ENCODE results near the gene OAF. TPM values are rescaled to one million over a fixed set of nuclear protein-coding genes. Genes with fewer than 3 reads are reported as not detected.

OAF gene
- total and polyA plus RNA-seq, 2 of the 8 experiments (the other 6 are each of a cell fraction or from before 2014, with no cell fraction given) = 1.3 to 1.5 TPM

DNA sequence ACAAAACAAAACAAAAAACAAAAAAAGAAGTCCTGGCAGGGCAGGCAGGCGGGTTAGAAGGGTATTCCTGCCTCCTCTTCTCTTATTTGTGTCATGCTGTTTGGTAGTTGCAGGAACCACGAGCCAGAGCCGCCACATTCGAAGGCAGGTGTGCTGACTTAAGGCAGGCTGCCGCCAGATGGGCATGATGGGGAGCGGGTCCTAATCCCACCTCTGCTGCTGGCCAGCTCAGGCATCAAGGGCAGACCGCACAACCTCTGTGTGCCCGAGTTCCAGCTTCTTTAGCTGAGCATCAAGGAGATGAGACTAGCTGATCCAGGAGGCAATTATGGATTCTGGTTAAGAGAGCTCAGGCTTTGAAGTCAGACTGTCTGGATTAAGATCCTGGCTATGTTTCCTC lies 12.1 kb downstream of the OAF start:
- no peak overlapping the region for H2BK5ac ChIP-seq (ENCODE audit: low read depth, low read length)
- H3K79me2 ChIP-seq (ENCODE audit: control insufficient read depth in 1 of 2, insufficient read depth in 2 of 2, low read length in 2 of 2) = no peaks in the 10 kb centered on the region
- H3K4ac ChIP-seq (replicated peaks; ENCODE audit: insufficient read length, low read depth, low read length) = no peak overlapping the region
- no peak overlapping the region for H3K23ac ChIP-seq (ENCODE audit: insufficient read length)
- H3K14ac ChIP-seq (ENCODE audit: insufficient read length) = no peak overlapping the region
- H4K91ac ChIP-seq (replicated peaks; ENCODE audit: insufficient read length, low read length) = no peak overlapping the region
- H2BK15ac ChIP-seq (ENCODE audit: low read length) = no peak overlapping the region
- H3K23me2 ChIP-seq (ENCODE audit: low read depth, low read length) = no peaks in the 10 kb centered on the region
- peaks cover 0 to 2% of the 10 kb centered on the region in 2 experiments for H4K20me1 ChIP-seq (replicated peaks in 1 of 2; ENCODE audit: control insufficient read depth in 1 of 2, insufficient read depth in 2 of 2, low read length in 2 of 2)
- H4K8ac ChIP-seq (ENCODE audit: extremely low read depth, insufficient read depth, low read length) = no peak overlapping the region
- H3K56ac ChIP-seq (replicated peaks; ENCODE audit: insufficient read length, low read depth, low read length) = no peak overlapping the region
- H2BK12ac ChIP-seq (ENCODE audit: low read depth, low read length) = no peak overlapping the region
- POLR2A ChIA-PET (ENCODE audit: partially characterized antibody) = interaction anchor here (1.0 kb wide), 1 partner anchor 13 kb away, joined by 3 read pairs; no protein-coding TSS in a partner anchor
- WGBS, 2 experiments (ENCODE audit: extremely low coverage in 1 of 2, insufficient coverage in 1 of 2, insufficient read length in 1 of 2, insufficient replicate concordance in 2 of 2, low coverage in 1 of 2, low lambda C conversion rate in 2 of 2, missing lambda C conversion rate in 1 of 2) = 79% methylated on average over 8 of the region's 8 CpGs; no CpG with 5 or more reads in 1 of the 2 experiments
- H2AK5ac ChIP-seq (ENCODE audit: low read depth, low read length) = no peak overlapping the region
- FAIRE-seq (no peak), DNase-seq (ENCODE audit: low read depth in 1 of 2, low spot score in 2 of 2) (no peak)
- no peak overlapping the region for H2BK20ac ChIP-seq (ENCODE audit: low read length)
- no peak overlapping the region for H3K4me3 ChIP-seq (ENCODE audit: extremely low read depth in 1 of 4, insufficient read depth in 2 of 4, low read depth in 3 of 4, low read length in 4 of 4)
- no peaks in the 10 kb centered on the region for H3K36me3 ChIP-seq (ENCODE audit: control insufficient read depth in 2 of 4, insufficient read depth in 4 of 4, low read length in 3 of 4)
- CTCF ChIA-PET (ENCODE audit: partially characterized antibody) = interaction anchor here (0.9 to 41.2 kb wide), 9 partner anchors 7 to 116 kb away, joined by 3 to 1412 read pairs (median 198); partner anchors contain the start of genes OAF and POU2F3
- peaks cover 0 to 26% (median 6%) of the 10 kb centered on the region in 4 experiments; a peak in 5 of 7 replicates for H3K27me3 ChIP-seq (replicated peaks in 1 of 4; ENCODE audit: control insufficient read depth in 3 of 4, extremely low read depth in 1 of 4, insufficient read depth in 3 of 4, low read length in 3 of 4)
- H3K9me3 ChIP-seq (ENCODE audit: insufficient read depth in 2 of 2, low read depth in 1 of 2, low read length in 1 of 2) = no peaks in the 10 kb centered on the region
- H2AFZ ChIP-seq (ENCODE audit: low read length) = no peak overlapping the region
- H4K5ac ChIP-seq (ENCODE audit: insufficient read length, low read depth, low read length) = no peak overlapping the region
- no peaks in the 10 kb centered on the region for H3K79me1 ChIP-seq (ENCODE audit: low read depth, low read length)
- no peak overlapping the region for H3K9ac ChIP-seq (replicated peaks in 1 of 4; ENCODE audit: extremely low read depth in 1 of 4, low read depth in 3 of 4, low read length in 3 of 4)
- H3K4me1 ChIP-seq (replicated peaks in 1 of 4; ENCODE audit: control insufficient read depth in 3 of 4, insufficient read depth in 4 of 4, low read length in 3 of 4) = peaks cover 0 to 16% (median 8%) of the 10 kb centered on the region in 4 experiments; a peak in 5 of 7 replicates
- no peak overlapping the region for H3K18ac ChIP-seq (ENCODE audit: extremely low read depth, low read length)
- no peak overlapping the region for H3K4me2 ChIP-seq (ENCODE audit: insufficient read depth in 1 of 2, low read depth in 2 of 2, low read length in 2 of 2)
- no peak overlapping the region for H2BK120ac ChIP-seq (replicated peaks; ENCODE audit: low read depth, low read length)
- no peak overlapping the region for H3K27ac ChIP-seq (ENCODE audit: low read depth, low read length)
- TF ChIP-seq SUZ12 (IDR thresholded peaks at IDR 0.05; ENCODE audit: low read length) (no peak), POU5F1 (IDR thresholded peaks at IDR 0.05; ENCODE audit: low read depth, low read length) (no peak), SAP30 (IDR thresholded peaks at IDR 0.05; ENCODE audit: insufficient read depth, insufficient replicate concordance, low read length) (no peak), NANOG (IDR thresholded peaks at IDR 0.05; ENCODE audit: insufficient read depth, low read depth, low read length, poor library complexity, severe bottlenecking) (no peak), RBBP5 (IDR thresholded peaks at IDR 0.05; ENCODE audit: borderline replicate concordance, low read depth, low read length) (no peak), RNF2 (IDR thresholded peaks at IDR 0.05; ENCODE audit: borderline replicate concordance, low read depth, low read length, missing control alignments, poor library complexity, severe bottlenecking) (no peak), CHD2 (IDR thresholded peaks at IDR 0.05; ENCODE audit: low read length) (no peak), PHF8 (conservative IDR thresholded peaks at IDR 0.05; ENCODE audit: low read depth, low read length) (no peak), TBP (IDR thresholded peaks at IDR 0.05; ENCODE audit: low read depth, low read length) (no peak), KDM5A (IDR thresholded peaks at IDR 0.05; ENCODE audit: low read length) (no peak), GTF2F1 (IDR thresholded peaks at IDR 0.05; ENCODE audit: borderline replicate concordance, low read depth, low read length) (no peak), E2F6 (IDR thresholded peaks at IDR 0.05) (no peak), CEBPB (IDR thresholded peaks at IDR 0.05; ENCODE audit: low read depth, low read length) (no peak)

All from H1 (cell line).